Activated naive CD4-positive, alpha-beta T cell (primary cell): ENCODE data around the gene FKBP2.

Experiments used
- DNase-seq, 4 experiments: peaks; one replicate each; lab custom pipeline; 2025; lab: John Stamatoyannopoulos, UW

FKBP2 gene

GRCh38 chr11:64264371-64264852, 23.5 kb downstream of the FKBP2 start:
- DNase-seq = no peak

GRCh38 chr11:64265176-64266160, 24.6 kb downstream of the FKBP2 start:
- DNase-seq = no peak

GRCh38 chr11:64266339-64266738, 25.4 kb downstream of the FKBP2 start:
- no peak for DNase-seq

GRCh38 chr11:64267207-64267945, 26.5 kb downstream of the FKBP2 start:
- no peak for DNase-seq

- DNase-seq = no peak
Observed at GRCh38 chr11:64268025-64268892, 27.4 kb downstream of the FKBP2 start.

- DNase-seq = no peak
Observed at GRCh38 chr11:64268893-64269539, 28.1 kb downstream of the FKBP2 start.

- peak; percentile 92 to 95 (median 94) for DNase-seq
Observed at GRCh38 chr11:64269540-64270220, 28.8 kb downstream of the FKBP2 start.

GRCh38 chr11:64275031-64275800, 34.3 kb downstream of the FKBP2 start:
- no peak for DNase-seq

- DNase-seq = no peak
Observed at GRCh38 chr11:64275841-64276240, 34.9 kb downstream of the FKBP2 start.

- no peak for DNase-seq
Observed at GRCh38 chr11:64276653-64277431, 35.9 kb downstream of the FKBP2 start.

GRCh38 chr11:64278576-64279190, 37.8 kb downstream of the FKBP2 start:
- DNase-seq = no peak

- DNase-seq = no peak
Observed at GRCh38 chr11:64281957-64282770, 41.3 kb downstream of the FKBP2 start.

GRCh38 chr11:64283092-64283491, 42.2 kb downstream of the FKBP2 start:
- DNase-seq = no peak

GRCh38 chr11:64284048-64284961, 43.4 kb downstream of the FKBP2 start, which contains the start of gene BAD:
TSS of gene BAD (minus strand) at chr11:64284665. CDS start at chr11:64284368, 297 bp downstream.
- DNase-seq = peak; percentile 77 to 91 (median 86)

GRCh38 chr11:64284962-64285884, 44.3 kb downstream of the FKBP2 start, which contains the start of gene GPR137:
TSS of gene GPR137 (plus strand) at chr11:64285848. CDS start at chr11:64286525, 677 bp downstream.
- peak; percentile 88 to 94 (median 91) for DNase-seq
